Endothelial cell of umbilical vein (primary cell): ENCODE measurements around the gene CRKL. TPM values are rescaled to one million over a fixed set of nuclear protein-coding genes. Genes with fewer than 3 reads are reported as not detected.

Experiments
- BruUV-seq: library from RNA; stranded (reverse); fragments of 400-500 nt; replicated peaks from 2 replicates; lab custom pipeline; 2021; lab: Mats Ljungman, UMichigan
- CTCF ChIA-PET: fragments of 300-600, 350-600 bp; sonication (Branson Sonifier 250); formaldehyde crosslinking; loops from one replicate; lab custom pipeline; 2021; ENCODE audit warnings: antibody characterized with exemption, inconsistent platforms; lab: Charles Lee
- POLR2A ChIA-PET: fragments of 300-600, 350-600 bp; sonication (Branson Sonifier 250); formaldehyde crosslinking; loops from one replicate; lab custom pipeline; 2021; ENCODE audit warnings: antibody characterized with exemption, inconsistent platforms; lab: Charles Lee
- DNase-seq: peaks from one replicate; pipeline ENCODE4 v3.0.0-alpha.2; 2011; ENCODE audit warnings: low read depth, low spot score
- FAIRE-seq: peaks from 2 replicates; lab custom pipeline; 2011; peaks lifted over from hg19 to GRCh38; lab: Jason Lieb, UNC
- H2AFZ ChIP-seq: 2 replicates; pipeline ENCODE4 v1.6.0; 2012; ENCODE audit warnings: low read depth, low read length, control low read depth, inconsistent platforms
- H3K27ac ChIP-seq: 2 replicates; pipeline ENCODE4 v1.5.1; 2011; ENCODE audit warnings: low read depth, mild to moderate bottlenecking, control low read depth, low read length, moderate library complexity; ENCODE audit not compliant: insufficient read depth
- H3K27me3 ChIP-seq, 2 experiments: 2 replicates each; pipeline versions ENCODE4 v1.6.0 to v1.6.1; 2011; ENCODE audit warnings: low read length in 2 of 2, mixed read lengths in 1 of 2; ENCODE audit not compliant: control insufficient read depth in 2 of 2, insufficient read depth in 2 of 2
- H3K36me3 ChIP-seq, 2 experiments: 2 replicates in 1 of 2; 3 replicates in 1 of 2; pipeline ENCODE4 v1.5.1; 2011; ENCODE audit warnings: low read length in 2 of 2, mild to moderate bottlenecking in 1 of 2, moderate library complexity in 1 of 2; ENCODE audit not compliant: control insufficient read depth in 2 of 2, insufficient read depth in 2 of 2; ENCODE audit errors: extremely low read depth in 1 of 2
- H3K4me1 ChIP-seq: 3 replicates; pipeline ENCODE4 v1.5.1; 2011; ENCODE audit warnings: mild to moderate bottlenecking, low read length; ENCODE audit not compliant: control insufficient read depth, insufficient read depth; ENCODE audit errors: extremely low read depth
- H3K4me2 ChIP-seq: 2 replicates; pipeline ENCODE4 v1.6.1; 2011; ENCODE audit warnings: low read length, control low read depth, mixed read lengths; ENCODE audit not compliant: insufficient read depth
- H3K4me3 ChIP-seq, 3 experiments: fragments of 200-600 bp in 1 of 3; sonication (generic), shearing (Covaris generic) in 1 of 3; replicated peaks in 1 of 3; 2 replicates each; pipeline ENCODE4 v1.5.1; 2011 to 2016; ENCODE audit warnings: control low read depth in 3 of 3, low read length in 3 of 3, mild to moderate bottlenecking in 2 of 3, inconsistent platforms in 1 of 3, low read depth in 1 of 3, moderate library complexity in 1 of 3; ENCODE audit not compliant: insufficient read depth in 1 of 3
- H3K79me2 ChIP-seq: 2 replicates; pipeline ENCODE4 v1.6.0; 2012; ENCODE audit warnings: low read length, inconsistent platforms; ENCODE audit not compliant: control insufficient read depth, insufficient read depth
- H3K9ac ChIP-seq: replicated peaks from 2 replicates; pipeline ENCODE3; 2011; ENCODE audit warnings: low read length, control low read depth; ENCODE audit not compliant: insufficient read depth; ENCODE audit errors: extremely low read depth
- H3K9me1 ChIP-seq: replicated peaks from 3 replicates; pipeline ENCODE4 v1.6.0; 2011; ENCODE audit warnings: mild to moderate bottlenecking, low read length; ENCODE audit not compliant: control insufficient read depth, insufficient read depth; ENCODE audit errors: extremely low read depth
- H3K9me3 ChIP-seq: replicated peaks from 2 replicates; pipeline ENCODE4 v1.5.1; 2012; ENCODE audit warnings: low read length, inconsistent platforms; ENCODE audit not compliant: control insufficient read depth, insufficient read depth
- H4K20me1 ChIP-seq: replicated peaks from 2 replicates; pipeline ENCODE3; 2011; ENCODE audit warnings: mild to moderate bottlenecking, low read length; ENCODE audit not compliant: control insufficient read depth, insufficient read depth; ENCODE audit errors: extremely low read depth
- CTCF ChIP-seq, 2 donors: IDR thresholded peaks; 1 replicate in 1 of 2; 2 replicates in 1 of 2; pipeline ENCODE4 v1.5.1; 2011; ENCODE audit warnings: low read length in 2 of 2, mild to moderate bottlenecking in 2 of 2, moderate library complexity in 2 of 2, control low read depth in 1 of 2, inconsistent platforms in 1 of 2, low read depth in 1 of 2; ENCODE audit not compliant: insufficient read depth in 1 of 2; ENCODE audit errors: extremely low read depth in 1 of 2
- EZH2 ChIP-seq: IDR thresholded peaks from 2 replicates; pipeline ENCODE4 v1.6.1; 2012; ENCODE audit warnings: borderline replicate concordance, low read depth, mild to moderate bottlenecking, moderate library complexity, low read length, inconsistent platforms; ENCODE audit not compliant: severe bottlenecking
- FOS ChIP-seq: IDR thresholded peaks from 2 replicates; pipeline ENCODE4 v1.6.1; 2011; ENCODE audit warnings: mild to moderate bottlenecking, low read length, moderate library complexity, borderline replicate concordance; ENCODE audit not compliant: insufficient read depth
- GATA2 ChIP-seq: IDR thresholded peaks from 2 replicates; pipeline ENCODE4 v1.7.0; 2011; ENCODE audit warnings: low read depth, mild to moderate bottlenecking, moderate library complexity, mixed read lengths, low read length; ENCODE audit not compliant: insufficient read length, insufficient read depth
- JUN ChIP-seq: IDR thresholded peaks from 2 replicates; pipeline ENCODE4 v1.6.1; 2011; ENCODE audit warnings: borderline replicate concordance, low read depth; ENCODE audit not compliant: insufficient read length, insufficient read depth
- MAX ChIP-seq: IDR thresholded peaks from 2 replicates; pipeline ENCODE4 v1.6.1; 2011; ENCODE audit not compliant: insufficient read depth, insufficient read length
- MYC ChIP-seq: IDR thresholded peaks from one replicate; pipeline ENCODE4 v1.6.1; 2011; ENCODE audit warnings: mild to moderate bottlenecking, low read depth, low read length
- POLR2A ChIP-seq: IDR thresholded peaks from 2 replicates; pipeline ENCODE4 v1.6.1; 2012; ENCODE audit warnings: low read depth, mild to moderate bottlenecking, control low read depth, low read length
- POLR2AphosphoS5 ChIP-seq: IDR thresholded peaks from 2 replicates; pipeline ENCODE4 v1.6.1; 2012; ENCODE audit warnings: low read depth, mild to moderate bottlenecking, control low read depth, low read length, moderate library complexity; ENCODE audit not compliant: insufficient read depth
- dilution Hi-C: fragments of 300-500 bp; cut with MboI; formaldehyde crosslinking; loops from one replicate; pipeline ENCODE4 v1.15.0; 2019; ENCODE audit warnings: low sequenced_read_pairs; ENCODE audit not compliant: extremely low pct_ligation_motif_present
- intact Hi-C: fragments of 100-400 bp; cut with micrococcal nuclease; formaldehyde crosslinking; loops from one replicate; pipeline ENCODE4 v1.10.0; 2022
- polyA plus RNA-seq, 4 experiments: library from polyadenylated mRNA; depleted of rRNA in 3 of 4; stranded (reverse) in 3 of 4; unstranded in 1 of 4; fragments of >200 nt; gene quantifications; 2 replicates each; pipeline versions ENCODE4 v1.2.1 to v1.2.3, GENCODE V29; 2011 to 2012; ENCODE audit warnings: missing spikeins in 1 of 4
- total RNA-seq: library from RNA; stranded (reverse); gene quantifications from 2 replicates; pipeline ENCODE4 v1.2.3, GENCODE V29; 2021

CRKL gene
- total and polyA plus RNA-seq, 2 donors (not counting 3 experiments of a cell fraction or from before 2014, with no cell fraction given): 18.0 to 50.6 TPM

- H2AFZ ChIP-seq: no peak overlapping the region
- no peaks in the 10 kb centered on the region for H4K20me1 ChIP-seq
- no TSS peak for BruUV-seq
- H3K4me3 ChIP-seq: no peak overlapping the region
- POLR2A ChIA-PET: interaction anchor here (1.0 kb wide), 1 partner anchor 97 kb away, joined by 3 read pairs; the partner anchor contains the start of gene LZTR1
- H3K9ac ChIP-seq: no peak overlapping the region
- dilution Hi-C loops (no loop called here), intact Hi-C loops (loop anchor here (1.0 to 5.0 kb wide), 5 partner anchors 32 to 117 kb away; partner anchors contain the start of genes CRKL, LZTR1 and THAP7)
- peaks cover 10 to 23% of the 10 kb centered on the region in 2 experiments for H3K36me3 ChIP-seq
- no peak for DNase-seq
- peaks cover 3% of the 10 kb centered on the region for H3K4me1 ChIP-seq
- H3K9me1 ChIP-seq: no peaks in the 10 kb centered on the region
- CTCF ChIA-PET: interaction anchor here (0.7 to 2.8 kb wide), 34 partner anchors 9 to 761 kb away, joined by 3 to 31 read pairs (median 5); partner anchors contain the start of genes CRKL, LZTR1, P2RX6 and SDF2L1
- no peaks in the 10 kb centered on the region for H3K9me3 ChIP-seq
- TF ChIP-seq EZH2: no peak
- TF ChIP-seq GATA2: no peak
- no peak for TF ChIP-seq POLR2A
- TF ChIP-seq JUN: no peak
- no peak for TF ChIP-seq CTCF (IDR thresholded peaks at IDR 0.05; ENCODE audit: extremely low read depth in 1 of 2, insufficient read depth in 1 of 2, low read depth in 1 of 2, low read length in 2 of 2)
- TF ChIP-seq FOS: no peak
- no peak for TF ChIP-seq MAX
- no peak for TF ChIP-seq POLR2AphosphoS5
- no peak for TF ChIP-seq MYC
- H3K4me2 ChIP-seq: no peak overlapping the region
- no peaks in the 10 kb centered on the region for H3K27me3 ChIP-seq
- FAIRE-seq: no peak
- no peaks in the 10 kb centered on the region for H3K79me2 ChIP-seq
- no peak overlapping the region for H3K27ac ChIP-seq
Observed at GRCh38 chr22:20885017-20885556, 32.1 kb upstream of the CRKL start.
